ENCODE results near the gene MRPL39.
A peak's percentile ranks its signal among the peaks of the same experiment; 100 is the strongest.

Gene MRPL39

DNA sequence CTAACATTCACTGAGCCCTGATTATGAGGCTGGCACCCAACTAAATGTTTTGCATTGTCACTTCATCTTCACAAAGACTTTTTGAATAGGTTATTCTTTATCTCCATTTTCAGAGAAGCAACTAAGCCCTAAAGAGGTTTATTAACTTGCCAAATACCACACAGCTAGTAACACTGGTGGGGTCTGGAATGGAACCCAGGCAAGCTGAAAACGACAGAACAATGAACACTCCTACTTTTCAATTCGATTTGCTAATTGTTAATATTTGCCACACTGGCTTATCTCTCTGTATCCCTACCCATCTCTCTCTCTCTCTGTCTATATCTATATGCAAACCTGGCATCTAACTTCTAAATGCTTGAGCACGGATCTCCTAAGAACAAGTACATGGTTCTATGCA, 40.6 kb downstream of the MRPL39 start:
- no peak for DNase-seq

GRCh38 chr21:25565272-25566211, 41.7 kb downstream of the MRPL39 start:
- DNase-seq, result no peak

GRCh38 chr21:25564349-25564948, 42.8 kb downstream of the MRPL39 start:
- DNase-seq, result no peak

GRCh38 chr21:25563361-25564116, 43.7 kb downstream of the MRPL39 start:
- no peak for DNase-seq

- no peak for DNase-seq
These were observed 44.6 kb downstream of the MRPL39 start for GRCh38 chr21:25562660-25563059.

GRCh38 chr21:25561668-25562641, 45.3 kb downstream of the MRPL39 start:
- no peak for DNase-seq

DNA sequence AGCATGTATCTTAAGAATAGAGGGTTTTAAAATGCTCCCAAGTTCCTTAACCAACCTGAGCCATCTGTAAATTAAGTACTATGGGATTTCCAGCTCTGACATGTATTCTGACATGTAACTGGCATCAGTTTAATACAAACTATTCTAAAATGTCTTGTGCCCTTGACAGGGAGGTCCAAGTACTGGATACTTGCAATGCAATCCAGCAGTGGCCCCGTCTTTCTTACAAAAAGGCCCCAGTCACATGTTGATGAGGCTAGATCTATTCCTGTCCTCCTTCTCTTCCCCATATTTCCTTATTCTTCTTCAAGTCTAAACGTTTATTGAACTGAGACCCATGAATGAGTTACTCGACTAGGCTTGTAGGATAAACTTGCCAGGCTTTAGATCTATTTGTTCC, 46.4 kb downstream of the MRPL39 start:
- DNase-seq, result no peak

- no peak for DNase-seq
These were observed 47.0 kb downstream of the MRPL39 start for GRCh38 chr21:25560271-25560685.

- DNase-seq, result no peak
These were observed 47.5 kb downstream of the MRPL39 start for GRCh38 chr21:25559746-25560145.

- peak in 1 of 3 experiments; percentile 25 for DNase-seq
These were observed 49.2 kb downstream of the MRPL39 start for GRCh38 chr21:25558123-25558522.

DNA sequence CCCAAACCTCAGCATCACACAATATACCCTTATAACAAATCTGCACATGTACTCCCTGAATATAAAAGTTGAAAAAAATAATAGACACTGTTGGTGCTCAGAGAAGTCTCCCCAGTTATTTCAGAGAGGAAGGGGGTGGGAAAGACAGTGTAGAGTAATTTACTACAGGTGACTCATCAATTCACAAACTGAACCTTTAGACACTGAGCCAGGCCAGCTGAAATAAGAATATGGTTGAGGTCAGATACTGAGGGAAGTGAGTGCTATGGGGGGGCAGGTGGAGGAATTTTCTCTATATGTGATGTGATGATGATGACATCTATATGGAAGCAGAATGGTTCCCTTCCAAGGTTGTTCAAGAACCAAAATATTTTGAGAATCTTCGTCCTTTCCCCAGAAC, 50.1 kb downstream of the MRPL39 start:
- DNase-seq, result no peak

DNA sequence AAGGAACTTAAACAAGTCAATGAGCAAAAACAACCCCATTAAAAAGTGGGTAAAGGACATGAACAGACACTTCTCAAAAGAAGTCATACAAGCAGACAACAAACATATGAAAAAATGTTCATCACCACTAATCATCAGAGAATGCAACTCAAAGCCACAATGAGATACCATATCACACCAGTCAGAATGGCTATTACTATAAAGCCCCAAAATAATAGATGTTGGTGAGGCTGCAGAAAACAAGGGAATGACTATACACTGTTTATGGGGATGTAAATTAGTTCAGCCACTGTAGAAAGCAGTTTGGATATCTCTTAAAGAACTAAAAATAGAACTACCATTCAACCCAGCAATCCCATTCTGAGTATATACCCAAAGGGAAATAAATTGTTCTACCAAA, 51.2 kb downstream of the MRPL39 start:
- no peak for DNase-seq

DNA sequence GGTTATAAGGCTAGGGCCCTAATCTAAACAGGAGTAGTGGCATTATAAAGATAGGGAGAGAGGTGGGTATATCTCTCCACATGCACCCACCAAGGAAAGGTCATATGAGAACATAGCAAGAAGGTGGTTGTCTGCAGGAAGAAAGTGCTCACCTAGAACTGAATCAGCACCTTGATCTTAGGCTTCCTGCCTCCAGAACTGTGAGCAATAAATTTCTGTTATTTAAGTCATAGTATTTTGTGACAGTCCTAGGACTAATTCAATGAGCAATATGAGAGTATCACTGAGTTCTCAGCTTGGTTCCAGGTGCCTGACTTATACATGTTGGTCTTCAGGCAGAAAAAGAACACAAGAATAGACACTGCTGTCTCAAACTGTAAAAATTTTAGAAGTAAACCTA, 51.8 kb downstream of the MRPL39 start:
- DNase-seq, result no peak

DNA sequence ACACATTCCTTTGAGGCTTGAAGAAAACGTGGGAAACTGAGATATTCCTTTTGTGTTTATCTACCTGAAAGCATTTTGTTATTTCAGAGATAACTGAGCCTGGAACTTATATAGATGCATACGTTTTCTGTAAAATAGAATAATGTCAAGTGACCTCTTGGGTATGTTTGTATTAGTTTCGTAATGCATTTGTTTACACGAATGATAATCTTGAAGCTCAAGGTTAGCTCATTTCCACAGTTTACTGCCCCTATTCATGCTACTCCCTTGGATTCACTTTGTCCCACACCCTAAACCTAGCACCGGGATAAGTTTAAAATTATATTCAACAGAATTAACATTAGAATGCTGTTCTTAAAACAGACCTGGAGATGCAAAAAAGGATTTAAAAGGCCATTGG, 54.4 kb downstream of the MRPL39 start:
- no peak for DNase-seq

DNA sequence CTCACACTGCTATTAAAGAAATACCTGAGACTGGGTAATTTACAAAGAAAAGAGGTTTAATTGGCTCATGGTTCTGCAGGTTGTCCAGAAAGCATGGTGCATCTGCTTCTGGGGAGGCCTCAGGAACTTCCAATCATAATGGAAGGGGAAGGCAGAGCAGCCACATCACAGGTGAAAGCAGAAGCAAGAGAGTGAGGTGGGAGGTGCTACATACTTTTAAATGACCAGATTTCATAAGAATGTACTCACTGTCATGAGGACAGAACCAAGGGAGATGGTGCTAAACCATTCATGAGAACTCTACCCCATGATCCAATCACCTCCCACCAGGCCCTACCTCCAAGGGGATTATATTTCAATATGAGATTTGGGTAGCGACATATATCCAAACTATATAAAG, 55.7 kb downstream of the MRPL39 start:
- no peak for DNase-seq

DNA sequence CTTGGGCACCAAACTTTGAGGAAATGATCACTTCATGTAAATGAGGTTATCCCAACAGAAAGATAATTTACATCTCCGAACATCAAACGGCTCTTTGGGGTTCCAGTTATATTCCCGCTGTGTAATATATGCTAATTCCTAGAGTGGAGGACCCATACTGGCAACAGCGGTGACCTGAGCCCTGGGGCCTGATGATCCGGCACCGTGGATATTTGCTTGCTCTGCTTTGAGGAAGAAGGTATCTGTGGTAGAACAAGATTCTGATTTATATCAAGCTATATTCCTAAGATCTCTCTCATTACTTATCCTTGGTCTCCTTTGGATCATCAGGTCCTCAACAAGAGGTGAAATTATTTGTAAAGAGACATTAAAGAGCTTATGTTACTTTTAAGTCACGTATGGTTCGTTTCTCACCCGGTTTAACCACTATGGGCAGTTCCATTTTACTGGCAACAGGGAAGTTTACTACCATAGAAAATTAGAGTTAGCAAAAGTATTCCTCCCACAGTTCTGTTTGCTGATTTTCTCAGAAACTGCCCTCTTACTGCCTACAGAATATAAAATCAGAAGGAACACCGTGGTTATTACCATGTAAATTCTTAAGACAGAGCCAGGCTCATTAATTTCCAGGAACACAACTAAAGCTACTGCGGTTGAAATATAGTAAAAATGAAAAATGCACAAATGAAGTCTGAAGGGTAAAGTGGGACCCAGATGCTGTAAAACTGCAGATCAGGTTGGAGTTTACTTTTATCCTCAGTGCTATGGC, 56.7 kb downstream of the MRPL39 start:
- DNase-seq, result no peak

DNA sequence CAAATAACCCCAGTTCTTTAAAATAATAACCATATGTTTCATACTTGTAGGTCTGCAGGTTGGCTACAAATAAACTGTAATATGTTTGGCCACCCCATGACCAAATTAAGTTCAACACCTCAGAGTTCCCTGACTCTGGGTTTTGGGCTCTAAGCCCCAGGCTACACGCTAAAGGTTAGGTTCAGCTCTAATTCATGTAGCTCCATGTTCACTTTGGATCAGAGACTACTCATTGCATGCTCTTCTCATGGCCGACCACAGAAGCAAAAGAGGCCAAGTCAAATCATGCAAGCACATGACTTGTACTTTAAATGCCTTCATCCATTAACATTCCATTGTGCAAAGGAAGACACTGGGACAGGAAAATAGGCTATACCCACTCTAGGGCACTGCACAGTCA, 66.2 kb downstream of the MRPL39 start:
- no peak for DNase-seq

GRCh38 chr21:25539606-25540005, 67.7 kb downstream of the MRPL39 start:
- no peak for DNase-seq

GRCh38 chr21:25537174-25537573, 70.1 kb downstream of the MRPL39 start:
- DNase-seq, result no peak

DNA sequence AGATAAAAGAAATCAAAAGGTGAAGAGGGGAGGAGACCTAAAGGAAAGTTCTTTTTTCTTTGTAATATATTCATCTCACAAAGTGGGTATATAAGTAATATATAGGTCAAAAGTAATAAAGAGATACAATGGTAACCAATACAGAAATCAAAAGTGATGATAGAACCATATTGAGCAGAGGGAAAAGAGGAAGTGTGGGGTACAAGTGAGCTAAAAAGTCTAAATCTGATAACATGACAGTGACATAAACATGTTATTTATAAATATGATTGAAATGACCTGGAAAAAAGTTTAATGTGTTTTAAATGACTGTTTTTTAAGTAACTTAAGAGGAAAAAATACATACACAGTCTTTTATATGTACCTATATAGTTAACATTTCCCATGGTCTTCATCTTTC, 70.5 kb downstream of the MRPL39 start:
- DNase-seq, result no peak

DNA sequence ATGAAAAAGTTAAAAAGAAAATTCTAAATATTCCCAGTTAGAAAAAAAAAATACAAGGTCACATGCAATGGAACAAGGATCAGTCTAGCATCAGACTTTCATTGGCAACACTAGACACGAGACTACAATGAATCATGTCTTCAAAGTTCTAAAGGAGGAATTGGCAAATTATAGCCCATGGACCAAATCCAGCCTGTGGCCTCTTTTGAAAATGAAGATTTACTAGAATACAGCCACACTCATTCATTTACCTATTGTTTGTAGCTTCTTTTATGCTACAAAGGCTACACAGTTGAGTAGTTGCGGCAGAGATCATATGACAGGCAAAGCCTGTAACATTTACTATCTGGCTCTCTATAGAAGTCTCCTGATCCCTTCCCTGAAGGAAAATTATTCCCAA, 71.4 kb downstream of the MRPL39 start:
- DNase-seq, result no peak
